Activated CD4-positive, alpha-beta T cell treated with anti-CD3 and anti-CD28 coated beads, Interleukin-2, Interleukin-6, amounts not matched to agents 100 ng/mL and 50 ng/mL, durations not matched to agents 16 hours and 8 hours (primary cell): ENCODE measurements around the gene LHFPL3.

ENCODE experiments used
- DNase-seq: peaks from one replicate; pipeline ENCODE4 v3.0.0-alpha.2; 2020

Gene LHFPL3

DNA sequence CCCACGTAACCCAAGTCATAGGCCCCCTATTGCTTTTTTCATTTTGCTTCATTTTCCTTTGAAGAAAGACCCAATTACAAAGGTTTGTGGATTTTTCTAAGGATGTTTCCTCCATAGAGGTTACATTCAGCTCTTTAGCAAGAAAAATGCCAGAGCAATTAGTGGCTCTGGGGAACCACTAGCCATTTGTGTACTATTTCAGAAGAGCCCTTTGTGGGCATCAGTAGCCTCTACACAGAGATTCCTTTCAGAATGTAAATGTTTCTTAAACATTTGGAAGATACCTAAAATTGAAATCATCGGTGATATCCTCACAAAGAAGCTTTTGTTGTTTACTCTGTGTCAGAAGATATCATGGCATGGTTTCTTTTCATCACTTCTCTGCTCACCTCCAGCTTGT, 394.6 kb downstream of the LHFPL3 start:
- no peak for DNase-seq

DNA sequence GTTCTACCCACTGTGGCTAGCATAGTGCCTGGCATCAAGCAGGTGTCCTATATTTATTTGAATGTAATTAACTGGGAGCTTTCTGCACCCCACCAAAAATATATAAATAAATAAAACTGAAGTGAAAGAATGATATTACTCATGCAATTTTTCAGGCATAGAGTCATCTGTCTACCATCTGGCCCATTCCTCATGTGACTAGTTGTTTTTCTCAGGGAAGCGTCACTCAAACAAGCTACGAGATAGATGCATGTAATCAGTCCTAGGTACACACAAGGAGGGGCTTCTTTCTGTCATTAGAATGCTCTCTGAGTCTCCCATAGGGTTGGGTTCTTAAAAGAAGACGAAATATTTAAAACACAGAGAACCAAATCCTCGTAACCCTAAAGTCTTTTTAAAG, 430.1 kb downstream of the LHFPL3 start:
- no peak for DNase-seq

GRCh38 chr7:104761892-104762291, 433.5 kb downstream of the LHFPL3 start:
- DNase-seq: no peak

DNA sequence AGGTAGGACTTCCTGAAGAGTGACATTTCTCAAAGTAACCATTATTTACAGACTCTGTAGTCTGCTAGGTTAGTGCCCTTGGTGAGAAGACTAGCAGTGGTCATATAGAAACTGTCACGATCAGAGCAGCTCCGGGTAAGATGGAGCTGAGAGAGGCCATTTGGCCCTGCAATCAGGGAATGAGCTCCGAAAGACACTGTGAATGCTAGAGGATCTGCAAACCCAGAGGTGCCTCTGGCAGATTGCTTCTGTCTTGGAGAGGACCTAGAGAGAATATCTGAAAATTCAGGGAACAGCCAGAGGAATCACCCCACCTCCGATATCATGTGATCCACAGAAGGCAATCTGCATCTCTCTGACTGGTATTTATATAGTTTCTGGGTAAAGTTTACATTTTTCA, 438.7 kb downstream of the LHFPL3 start:
- no peak for DNase-seq

DNA sequence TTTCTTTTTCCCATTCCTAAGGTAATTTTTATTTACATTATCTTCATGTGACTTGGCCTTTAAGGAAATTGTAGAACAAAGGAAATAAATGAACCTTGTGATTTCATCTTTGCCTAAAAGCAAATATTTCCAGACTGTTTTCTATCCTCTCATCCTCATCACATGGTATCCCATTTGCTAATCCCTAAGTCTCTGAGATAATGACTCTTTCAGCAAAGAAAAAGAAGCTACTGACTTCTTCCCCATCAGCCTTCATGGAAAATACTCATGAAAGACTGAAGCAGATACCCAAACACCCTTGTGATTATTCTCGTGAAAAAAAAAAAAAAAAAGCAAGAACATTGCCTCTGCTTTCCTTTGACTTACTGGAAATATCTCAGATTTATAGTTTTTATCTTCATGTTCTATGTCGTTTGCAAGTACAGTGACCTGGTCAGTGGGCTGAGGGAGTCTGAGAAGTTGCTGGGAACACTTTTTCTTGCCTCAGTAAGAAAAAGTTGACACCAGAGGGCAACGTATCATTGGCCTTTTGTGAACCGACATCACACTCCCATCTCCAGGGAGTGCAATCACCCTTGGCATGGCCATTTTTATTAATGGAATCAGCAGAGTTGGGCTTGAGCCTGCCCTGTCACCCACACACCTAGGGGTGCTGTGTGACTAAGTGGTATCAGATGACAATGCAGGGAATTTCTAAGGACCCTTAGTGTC, 439.6 kb downstream of the LHFPL3 start:
- DNase-seq: no peak

DNA sequence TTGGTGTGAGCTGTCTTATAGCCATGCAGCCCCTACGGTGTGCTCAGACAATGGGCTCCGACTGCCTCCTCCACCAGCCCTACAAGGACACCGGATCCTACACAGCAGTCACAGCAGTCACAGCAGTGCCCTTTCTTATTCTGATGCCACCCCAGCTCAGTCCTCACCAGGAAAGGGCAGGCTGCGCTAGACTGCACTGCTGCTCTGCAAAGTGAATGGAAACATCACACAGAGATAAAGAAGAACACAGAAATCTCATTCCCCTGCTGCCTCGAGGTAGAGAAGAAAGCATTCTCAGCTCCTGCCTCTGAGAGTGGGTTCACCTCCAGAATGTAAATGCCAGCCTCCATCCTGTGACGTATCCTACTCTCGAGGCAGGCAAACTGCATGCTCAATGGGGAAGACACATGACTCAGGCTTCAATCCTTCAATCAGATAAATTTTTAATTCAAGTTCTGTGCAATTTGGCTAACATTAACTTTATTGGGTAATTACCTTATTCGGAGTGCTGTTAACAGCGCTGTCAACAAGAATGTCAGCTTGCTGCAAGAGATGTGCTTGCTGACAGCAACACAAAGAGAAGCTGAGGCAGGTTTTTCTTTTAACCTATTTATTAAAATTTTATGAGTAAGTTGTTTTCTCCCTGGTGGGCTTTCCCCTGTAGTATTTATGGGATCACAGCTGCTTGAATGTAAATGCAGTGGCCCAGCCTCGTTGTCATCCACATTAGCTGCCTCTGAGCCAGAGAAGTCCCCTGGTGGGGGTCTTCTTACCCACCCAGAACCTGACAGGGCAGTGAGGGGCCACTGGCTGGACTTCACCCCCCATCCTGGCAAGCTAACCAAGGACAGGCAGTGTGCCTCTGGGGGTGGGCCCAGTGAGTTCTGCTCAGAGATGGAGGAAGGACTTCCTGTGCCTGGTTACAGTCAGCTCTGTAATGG, 444.3 kb downstream of the LHFPL3 start:
- no peak for DNase-seq

GRCh38 chr7:104773796-104774195, 445.4 kb downstream of the LHFPL3 start:
- DNase-seq: no peak

DNA sequence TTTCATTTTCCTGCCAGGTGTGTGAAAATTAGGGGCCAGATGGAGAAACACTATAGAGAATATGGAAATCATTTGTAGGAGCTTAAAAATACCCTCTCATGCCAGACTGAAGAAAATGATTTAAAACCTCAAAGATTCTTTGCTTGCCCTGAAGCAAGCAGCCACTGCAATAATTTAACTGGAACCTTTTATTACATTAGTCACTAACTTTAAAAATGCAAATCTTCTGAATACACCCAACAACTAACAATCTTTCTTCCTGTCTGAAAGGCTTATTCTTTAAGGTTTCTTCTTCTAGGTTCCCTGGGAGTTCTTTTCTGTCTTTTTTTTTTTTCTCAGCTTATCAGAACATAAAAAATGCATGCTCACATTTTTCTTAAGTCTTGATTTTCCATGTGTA, 447.1 kb downstream of the LHFPL3 start:
- no peak for DNase-seq

GRCh38 chr7:104777301-104777800, 448.9 kb downstream of the LHFPL3 start:
- no peak for DNase-seq

- no peak for DNase-seq
These were observed 451.5 kb downstream of the LHFPL3 start for GRCh38 chr7:104779888-104780287.

- DNase-seq: no peak
These were observed 456.3 kb downstream of the LHFPL3 start for GRCh38 chr7:104784686-104785085.

GRCh38 chr7:104789780-104790179, 461.4 kb downstream of the LHFPL3 start:
- no peak for DNase-seq

DNA sequence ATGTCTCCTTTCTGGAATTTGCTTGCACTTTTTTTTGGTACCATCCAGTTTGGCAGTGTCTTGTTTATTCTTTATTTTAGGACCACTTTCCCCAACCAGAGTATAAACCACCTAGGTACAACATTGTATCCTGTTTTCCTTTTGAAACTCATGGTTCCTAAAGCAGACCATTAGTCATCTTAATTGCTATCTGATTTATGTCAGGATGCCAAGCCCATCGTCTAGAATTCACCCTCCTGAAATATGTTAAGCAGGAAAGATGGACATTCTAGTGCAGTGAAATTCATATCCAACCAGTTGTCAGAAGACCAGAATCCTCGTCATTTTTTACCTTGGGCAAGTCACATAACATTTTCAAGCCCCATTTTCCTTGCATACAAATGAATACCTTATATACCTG, 462.0 kb downstream of the LHFPL3 start:
- DNase-seq: no peak

DNA sequence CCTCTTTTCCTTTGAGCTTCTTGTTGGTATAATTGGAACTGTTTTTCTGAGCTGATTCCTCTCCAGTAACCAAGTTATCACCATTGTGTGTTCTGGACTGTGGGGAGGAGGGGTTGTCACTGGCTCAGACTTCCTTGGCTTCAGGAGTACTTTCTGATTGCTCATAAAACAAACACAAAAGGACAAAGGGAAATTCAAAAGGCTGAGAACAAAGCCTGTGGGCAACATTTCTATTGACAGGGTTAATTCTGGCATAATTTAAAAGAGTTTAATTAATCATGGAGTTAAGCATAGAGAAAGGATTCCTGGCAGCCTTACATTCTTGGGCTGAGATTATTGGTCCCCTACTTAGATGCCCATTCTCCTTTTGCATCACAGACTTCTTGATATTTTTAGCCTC, 462.7 kb downstream of the LHFPL3 start:
- DNase-seq: no peak

DNA sequence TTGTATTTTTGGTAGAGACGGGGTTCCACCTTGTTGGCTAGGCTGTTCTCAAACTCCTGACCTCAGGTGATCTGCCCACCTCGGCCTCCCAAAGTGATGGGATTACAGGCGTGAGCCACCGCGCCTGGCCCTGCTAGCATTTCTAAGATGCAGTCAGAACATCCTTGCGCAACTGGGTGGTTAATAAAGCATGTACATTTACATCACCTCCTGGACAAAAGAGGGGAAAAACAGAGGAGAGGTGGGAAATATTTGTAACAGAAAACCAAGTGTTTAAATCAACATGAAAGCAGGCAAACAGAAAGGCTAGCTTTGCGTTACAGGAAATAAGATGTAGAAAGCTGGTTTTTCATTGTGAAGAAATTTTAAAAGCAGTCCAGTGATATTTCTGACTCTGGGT, 464.7 kb downstream of the LHFPL3 start:
- no peak for DNase-seq

DNA sequence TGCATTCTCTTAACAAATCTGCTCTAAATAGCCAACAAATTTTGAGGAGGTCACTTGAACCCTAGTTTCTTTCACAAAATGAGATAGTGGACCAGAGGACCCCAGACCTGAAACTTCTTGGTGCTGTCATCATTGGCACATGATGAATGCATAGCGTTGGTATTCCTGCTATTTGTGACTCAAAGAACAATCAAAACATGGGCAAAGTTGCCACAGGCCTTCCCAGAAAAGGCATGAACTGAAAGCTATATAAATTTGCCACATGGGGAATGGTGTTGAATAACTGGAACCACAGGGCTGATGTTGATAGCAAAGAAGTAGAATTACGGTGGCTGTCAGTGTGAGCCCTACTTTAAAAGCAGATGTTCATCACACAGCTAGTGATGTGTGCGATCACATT, 465.8 kb downstream of the LHFPL3 start:
- DNase-seq: no peak

GRCh38 chr7:104794589-104794988, 466.2 kb downstream of the LHFPL3 start:
- DNase-seq: no peak

GRCh38 chr7:104795086-104795485, 466.7 kb downstream of the LHFPL3 start:
- no peak for DNase-seq

DNA sequence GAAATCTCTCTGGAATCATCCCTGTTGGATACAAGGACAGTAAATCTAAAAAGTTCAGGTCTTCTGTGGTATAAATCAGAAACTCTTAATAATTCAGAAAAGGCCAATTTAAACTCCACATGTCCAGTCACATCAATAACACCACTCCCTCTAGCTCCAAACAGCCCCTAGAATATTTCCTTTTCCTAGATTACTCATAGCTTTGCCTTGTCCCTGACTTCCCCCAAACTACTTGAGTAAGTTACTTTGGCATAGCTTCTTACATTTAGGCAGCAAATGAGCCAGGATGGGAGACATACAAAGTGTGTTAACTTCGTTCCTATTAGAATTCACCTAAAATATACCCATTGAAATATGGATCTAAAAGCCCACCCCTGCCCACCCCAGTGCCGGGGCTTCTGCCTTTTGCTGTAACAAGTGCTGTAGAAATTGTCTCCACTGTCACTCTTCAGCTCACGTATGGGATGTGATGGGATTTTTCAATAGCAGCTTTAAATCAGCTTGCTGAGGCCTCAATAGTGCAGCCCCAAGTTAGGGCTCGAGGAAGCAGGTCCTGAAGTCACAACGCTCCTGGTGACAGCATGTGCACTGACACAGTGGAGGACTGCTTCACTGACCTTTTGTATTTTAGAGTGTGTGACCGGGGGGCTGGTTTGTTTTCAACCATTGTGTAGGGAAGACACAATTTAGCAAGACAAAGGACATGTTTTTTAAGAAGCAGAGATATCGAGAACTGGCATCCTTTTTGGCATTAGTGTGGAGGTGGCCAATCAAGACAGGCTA, 467.4 kb downstream of the LHFPL3 start:
- no peak for DNase-seq

- no peak for DNase-seq
These were observed 471.9 kb downstream of the LHFPL3 start for GRCh38 chr7:104800307-104800706.

GRCh38 chr7:104801022-104801421, 472.6 kb downstream of the LHFPL3 start:
- no peak for DNase-seq

DNA sequence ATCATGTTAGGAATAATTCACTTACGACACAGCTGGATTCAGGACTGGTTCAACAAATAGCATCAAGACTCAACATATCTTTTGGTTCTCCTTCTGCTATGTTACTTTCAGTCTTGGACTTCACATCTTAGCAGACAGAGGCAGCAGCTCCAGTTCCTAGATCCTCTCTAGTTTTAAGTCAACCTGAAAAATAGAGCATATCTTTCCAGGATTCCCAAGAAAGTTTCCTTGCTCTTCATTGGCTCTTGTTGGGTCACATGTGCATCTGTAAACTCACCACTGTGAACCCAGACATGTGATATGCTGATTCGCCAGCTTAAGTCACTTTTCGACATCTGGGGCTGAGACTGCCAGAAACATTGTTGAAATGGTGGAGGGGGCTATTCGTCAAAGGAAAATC, 475.5 kb downstream of the LHFPL3 start:
- no peak for DNase-seq

DNA sequence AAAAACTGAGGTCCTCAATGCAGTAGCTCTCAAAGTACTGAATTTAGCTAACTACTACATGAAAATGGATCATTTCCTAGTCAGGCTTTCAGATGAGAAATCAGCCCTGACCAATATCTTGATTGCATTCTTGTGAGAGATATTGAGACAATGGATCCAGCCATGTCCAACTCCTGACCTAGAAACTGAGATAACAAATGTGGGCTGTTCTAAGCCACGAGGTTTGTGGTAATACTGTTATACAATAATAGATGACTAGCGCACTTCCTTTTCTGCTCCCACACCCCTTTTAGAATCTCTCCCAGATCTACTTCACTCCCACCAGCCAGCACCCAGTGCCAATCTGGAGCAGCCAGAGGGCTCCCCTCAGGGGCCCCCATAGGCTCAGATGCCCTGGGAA, 476.3 kb downstream of the LHFPL3 start:
- DNase-seq: no peak
